ENCODE data around the gene A4GNT.
A peak's percentile ranks its signal among the peaks of the same experiment; 100 is the strongest.

GRCh38 chr3:138114988-138115971 is 16.9 kb downstream of the A4GNT start, which contains the start of gene DZIP1L:
- peak; percentile 39 for TF ChIP-seq CTCF (IDR thresholded peaks at IDR 0.05)
- TF ChIP-seq EZH2 (IDR thresholded peaks at IDR 0.05; ENCODE audit: borderline replicate concordance, insufficient read depth, low read depth, low read length, poor library complexity, severe bottlenecking): no peak
